Measurements from ENCODE around the gene MACO1. TPM values are rescaled to one million over a fixed set of nuclear protein-coding genes. Genes with fewer than 3 reads are reported as not detected.
A peak's percentile ranks its signal among the peaks of the same experiment; 100 is the strongest.

MACO1 gene
- total and polyA plus RNA-seq, 10 donors, result 6.9 to 21.0 (median 17.3) TPM

GRCh38 chr1:25545767-25546166 is 115.1 kb downstream of the MACO1 start:
- TF ChIP-seq POLR2A (IDR thresholded peaks at IDR 0.05) (no peak), CTCF (IDR thresholded peaks at IDR 0.05 in 8 of 11, conservative IDR thresholded peaks at IDR 0.05 in 3 of 11) (no peak), POLR2AphosphoS5 (IDR thresholded peaks at IDR 0.05) (no peak)
- peak overlapping the region in 6 of 8 donors; percentile 32 to 92 (median 90) for H3K27ac ChIP-seq
- no peak for DNase-seq
- peaks cover 0 to 6% (median 0%) of the 10 kb centered on the region in 6 donors for H3K36me3 ChIP-seq
- H3K9me3 ChIP-seq, result no peaks in the 10 kb centered on the region
- H3K27me3 ChIP-seq (replicated peaks in 1 of 7), result peaks cover 0 to 4% (median 0%) of the 10 kb centered on the region in 7 donors
- 53 to 89% (median 76%) methylated on average over 2 to 3 of the region's 3 CpGs for WGBS, 5 donors
- peaks cover 46 to 97% (median 83%) of the 10 kb centered on the region in 6 donors for H3K4me1 ChIP-seq
- intact Hi-C loops (cut with DNase I; ENCODE audit: low total_unique reads), result no loop called here
- H3K4me3 ChIP-seq, result peak overlapping the region in 7 of 8 donors; percentile 74 to 96 (median 88)

- Histone ChIP-seq H3K27me3 (replicated peaks in 1 of 7) (peaks cover 0 to 4% (median 0%) of the 10 kb centered on the region in 7 donors), H3K4me1 (peaks cover 48 to 97% (median 85%) of the 10 kb centered on the region in 6 donors), H3K36me3 (peaks cover 0 to 6% (median 0%) of the 10 kb centered on the region in 6 donors), H3K9me3 (no peaks in the 10 kb centered on the region), H3K4me3 (peak overlapping the region in 5 of 8 donors; percentile 11 to 96 (median 89)), H3K27ac (peak overlapping the region in 6 of 8 donors; percentile 32 to 92 (median 90))
- WGBS, 5 donors, result 25 to 83% (median 65%) methylated on average over 1 of the region's 1 CpG
- no peak for DNase-seq
- intact Hi-C loops (cut with DNase I; ENCODE audit: low total_unique reads), result no loop called here
- TF ChIP-seq POLR2AphosphoS5 (IDR thresholded peaks at IDR 0.05) (peak in 1 of 3 donors; percentile 18), POLR2A (IDR thresholded peaks at IDR 0.05) (no peak), CTCF (IDR thresholded peaks at IDR 0.05 in 8 of 11, conservative IDR thresholded peaks at IDR 0.05 in 3 of 11) (no peak)
These were observed 115.5 kb downstream of the MACO1 start for GRCh38 chr1:25546193-25546592.

- no peak for DNase-seq
These were observed 117.9 kb downstream of the MACO1 start for GRCh38 chr1:25548601-25549000.

More at GRCh38 chr1:25548601-25549000, 117.9 kb downstream of the MACO1 start:
- TF ChIP-seq POLR2A (IDR thresholded peaks at IDR 0.05) (no peak), CTCF (IDR thresholded peaks at IDR 0.05 in 8 of 11, conservative IDR thresholded peaks at IDR 0.05 in 3 of 11) (no peak), POLR2AphosphoS5 (IDR thresholded peaks at IDR 0.05) (no peak)
- 68 to 77% (median 73%) methylated on average over 4 of the region's 4 CpGs for WGBS, 5 donors
- peaks cover 0 to 6% (median 0%) of the 10 kb centered on the region in 6 donors for H3K36me3 ChIP-seq
- peak overlapping the region; percentile 58 to 92 (median 88) for H3K27ac ChIP-seq
- H3K27me3 ChIP-seq (replicated peaks in 1 of 7), result peaks cover 0 to 4% (median 0%) of the 10 kb centered on the region in 7 donors
- H3K4me3 ChIP-seq, result no peak overlapping the region
- intact Hi-C loops (cut with DNase I; ENCODE audit: low total_unique reads), result no loop called here
- H3K9me3 ChIP-seq, result no peaks in the 10 kb centered on the region
- peaks cover 65 to 99% (median 96%) of the 10 kb centered on the region in 6 donors for H3K4me1 ChIP-seq
